ES-I3 (cell line): ENCODE measurements around the gene RNGTT.

Source experiments
- H3K36me3 ChIP-seq: 2 replicates; pipeline ENCODE4 v1.6.1; 2013; ENCODE audit warnings: mild to moderate bottlenecking, low read length, control low read depth, moderate library complexity; ENCODE audit not compliant: insufficient read depth
- H3K4me1 ChIP-seq: 2 replicates; pipeline ENCODE4 v1.6.1; 2013; ENCODE audit warnings: mild to moderate bottlenecking, control low read depth, low read length; ENCODE audit not compliant: insufficient read depth
- H3K9ac ChIP-seq: 2 replicates; pipeline ENCODE4 v1.6.1; 2013; ENCODE audit warnings: low read depth, mild to moderate bottlenecking, low read length, moderate library complexity
- H3K9me3 ChIP-seq: 2 replicates; pipeline ENCODE4 v1.6.1; 2013; ENCODE audit warnings: mild to moderate bottlenecking, low read length, moderate library complexity; ENCODE audit not compliant: control insufficient read depth, insufficient read depth

RNGTT gene

GRCh38 chr6:88577461-88577860 lies 386.0 kb downstream of the RNGTT start:
- Histone ChIP-seq H3K36me3 (no peaks in the 10 kb centered on the region), H3K9ac (no peak overlapping the region), H3K4me1 (no peaks in the 10 kb centered on the region), H3K9me3 (no peaks in the 10 kb centered on the region)

DNA sequence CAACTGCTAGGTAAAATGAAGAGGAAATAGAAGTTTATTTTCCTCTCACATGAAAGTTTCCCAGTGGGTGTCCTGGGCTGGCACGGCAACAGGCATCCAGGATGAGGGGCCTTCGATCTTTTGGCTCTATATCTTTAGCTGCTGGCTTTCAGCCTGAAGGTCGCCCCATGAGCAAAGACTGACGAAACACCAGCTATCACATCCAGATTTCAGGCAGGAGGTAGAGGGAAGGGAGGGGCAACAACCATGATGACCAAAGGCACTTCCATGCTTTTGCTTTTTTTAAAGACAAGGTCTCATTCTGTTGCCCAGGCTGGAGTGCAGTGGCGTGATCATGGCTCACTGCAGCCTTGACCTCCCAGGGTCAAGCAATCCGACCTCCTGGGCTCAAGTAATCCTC lies 387.9 kb downstream of the RNGTT start:
- Histone ChIP-seq H3K36me3 (no peaks in the 10 kb centered on the region), H3K9me3 (no peaks in the 10 kb centered on the region)

DNA sequence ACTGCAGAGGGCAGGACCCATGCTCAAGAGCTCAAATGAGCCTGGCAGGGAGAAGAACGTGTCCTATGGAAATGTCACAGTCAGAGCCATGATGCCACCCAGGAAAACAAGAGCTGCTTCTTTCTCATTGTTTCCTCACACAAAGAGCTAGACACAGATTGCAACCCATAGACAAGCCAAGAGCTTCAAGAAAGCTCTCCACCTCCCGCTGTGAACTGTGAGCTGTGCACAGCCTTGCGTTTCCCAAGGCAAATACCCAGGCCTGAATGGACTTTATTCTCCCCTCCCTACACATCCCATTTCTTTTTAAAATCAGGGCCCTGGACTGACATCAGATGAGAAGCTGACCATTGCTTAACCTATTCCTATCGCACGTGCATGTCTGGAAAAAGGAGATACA lies 388.8 kb downstream of the RNGTT start:
- Histone ChIP-seq H3K9ac (no peak overlapping the region), H3K36me3 (no peaks in the 10 kb centered on the region), H3K4me1 (no peaks in the 10 kb centered on the region), H3K9me3 (peaks cover 2% of the 10 kb centered on the region; the same call in 1 of the 2 replicates)

More for the DNA sequence above, 387.9 kb downstream of the RNGTT start:
- Histone ChIP-seq H3K4me1 (no peaks in the 10 kb centered on the region), H3K9ac (no peak overlapping the region)

- Histone ChIP-seq H3K36me3 (no peaks in the 10 kb centered on the region), H3K9ac (no peak overlapping the region), H3K9me3 (peaks cover 2% of the 10 kb centered on the region; the same call in 1 of the 2 replicates), H3K4me1 (no peaks in the 10 kb centered on the region)
Observed at GRCh38 chr6:88574031-88574430, 389.4 kb downstream of the RNGTT start.

DNA sequence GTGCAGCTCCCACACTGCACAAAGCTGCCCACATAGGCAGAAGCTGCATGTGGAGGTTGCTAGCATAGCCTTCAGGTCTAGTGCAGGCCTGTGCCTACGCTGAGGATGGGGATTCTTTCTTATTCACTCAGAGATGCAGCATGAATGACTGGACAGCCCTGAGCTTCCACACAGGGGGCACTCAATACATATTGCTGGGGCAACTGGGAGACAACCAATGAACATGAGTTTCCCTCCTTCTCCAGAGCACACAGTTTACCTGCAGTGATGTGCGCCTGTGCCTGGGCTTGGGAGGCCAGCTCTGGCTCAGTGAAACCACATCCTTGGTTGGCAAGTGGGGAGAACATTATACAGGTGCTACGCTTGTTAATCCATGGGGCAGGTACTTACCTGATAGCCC lies 389.9 kb downstream of the RNGTT start:
- H3K4me1 ChIP-seq, result no peaks in the 10 kb centered on the region
- H3K9me3 ChIP-seq, result peaks cover 2% of the 10 kb centered on the region; the same call in 1 of the 2 replicates
- H3K9ac ChIP-seq, result no peak overlapping the region
- no peaks in the 10 kb centered on the region for H3K36me3 ChIP-seq

- Histone ChIP-seq H3K36me3 (no peaks in the 10 kb centered on the region), H3K4me1 (no peaks in the 10 kb centered on the region), H3K9me3 (peaks cover 2% of the 10 kb centered on the region; the same call in 1 of the 2 replicates), H3K9ac (no peak overlapping the region)
Observed at GRCh38 chr6:88572449-88573139, 390.8 kb downstream of the RNGTT start.

GRCh38 chr6:88569959-88570358 lies 393.5 kb downstream of the RNGTT start:
- no peaks in the 10 kb centered on the region for H3K4me1 ChIP-seq
- no peaks in the 10 kb centered on the region for H3K36me3 ChIP-seq
- H3K9me3 ChIP-seq, result peaks cover 2% of the 10 kb centered on the region; the same call in 1 of the 2 replicates
- no peak overlapping the region for H3K9ac ChIP-seq

- Histone ChIP-seq H3K36me3 (no peaks in the 10 kb centered on the region), H3K9ac (no peak overlapping the region), H3K4me1 (no peaks in the 10 kb centered on the region), H3K9me3 (peaks cover 2% of the 10 kb centered on the region; the same call in 1 of the 2 replicates)
Observed at GRCh38 chr6:88567696-88568095, 395.7 kb downstream of the RNGTT start.

GRCh38 chr6:88566746-88567534 lies 396.5 kb downstream of the RNGTT start:
- H3K4me1 ChIP-seq, result no peaks in the 10 kb centered on the region
- H3K9me3 ChIP-seq, result peaks cover 2% of the 10 kb centered on the region; the same call in 1 of the 2 replicates
- H3K9ac ChIP-seq, result no peak overlapping the region
- H3K36me3 ChIP-seq, result no peaks in the 10 kb centered on the region

DNA sequence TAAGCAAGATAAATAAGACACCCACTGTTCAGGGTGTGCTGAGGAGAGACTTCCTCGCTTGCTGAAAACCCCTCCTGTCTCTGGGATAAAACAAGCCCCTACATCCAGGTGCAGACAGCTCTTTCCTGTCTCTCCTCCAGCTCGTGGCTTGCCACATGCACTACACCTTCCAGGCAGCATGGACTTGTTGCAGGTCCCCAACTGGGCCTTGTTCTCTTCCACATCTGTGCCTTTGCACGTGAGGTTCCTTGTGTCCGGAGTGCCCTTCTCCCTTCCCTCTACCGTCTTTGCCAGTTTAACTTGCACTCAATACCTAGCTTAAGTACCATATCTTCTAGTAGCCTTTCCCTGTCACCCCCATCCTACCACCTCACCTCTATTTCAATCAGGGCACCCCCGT lies 397.6 kb downstream of the RNGTT start:
- H3K4me1 ChIP-seq, result no peaks in the 10 kb centered on the region
- peaks cover 2% of the 10 kb centered on the region; the same call in 1 of the 2 replicates for H3K9me3 ChIP-seq
- H3K9ac ChIP-seq, result no peak overlapping the region
- H3K36me3 ChIP-seq, result no peaks in the 10 kb centered on the region

DNA sequence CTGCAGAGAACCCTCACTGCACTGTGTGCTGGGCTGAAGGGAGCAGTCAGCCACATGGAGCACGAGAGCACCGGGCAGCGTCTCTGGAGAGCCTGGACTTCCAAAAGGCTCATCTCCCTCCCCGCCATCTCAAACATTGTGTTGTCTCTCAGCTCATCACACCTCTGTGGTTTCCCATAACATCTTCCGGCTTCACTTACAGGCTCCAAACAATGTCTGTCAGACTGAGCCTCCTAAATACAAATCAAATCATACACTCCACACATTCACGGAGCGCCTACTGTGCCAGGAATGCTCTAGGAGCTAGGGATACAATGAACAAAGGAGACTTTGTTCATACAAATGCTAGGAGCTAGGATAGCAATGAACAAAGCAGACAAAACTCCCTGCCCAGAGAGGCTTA lies 398.0 kb downstream of the RNGTT start:
- H3K9me3 ChIP-seq, result peaks cover 2% of the 10 kb centered on the region; the same call in 1 of the 2 replicates
- H3K9ac ChIP-seq, result no peak overlapping the region
- H3K4me1 ChIP-seq, result no peaks in the 10 kb centered on the region
- H3K36me3 ChIP-seq, result no peaks in the 10 kb centered on the region

DNA sequence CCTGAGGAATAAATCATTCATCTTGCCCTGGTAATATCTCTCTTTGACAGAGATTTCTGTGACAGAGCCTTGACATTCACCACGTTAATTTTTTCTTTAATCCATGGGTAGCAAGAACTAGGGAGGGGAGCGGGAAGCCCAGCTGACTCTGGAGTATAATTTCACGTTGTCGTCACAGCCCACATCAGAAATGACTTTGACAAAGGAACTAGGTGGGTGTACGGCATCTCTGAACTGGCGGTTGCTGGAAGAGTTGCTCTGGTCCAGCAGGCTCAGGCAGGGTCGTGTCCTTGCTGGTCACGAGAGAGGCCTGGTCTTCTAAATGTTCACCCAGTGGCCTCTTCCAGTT lies 400.2 kb downstream of the RNGTT start:
- Histone ChIP-seq H3K36me3 (no peaks in the 10 kb centered on the region), H3K9ac (no peak overlapping the region), H3K4me1 (no peaks in the 10 kb centered on the region), H3K9me3 (no peaks in the 10 kb centered on the region)

- Histone ChIP-seq H3K4me1 (no peaks in the 10 kb centered on the region), H3K36me3 (no peaks in the 10 kb centered on the region), H3K9ac (no peak overlapping the region), H3K9me3 (no peaks in the 10 kb centered on the region)
Observed at GRCh38 chr6:88562353-88563276, 400.8 kb downstream of the RNGTT start.

- Histone ChIP-seq H3K9ac (no peak overlapping the region), H3K4me1 (no peaks in the 10 kb centered on the region), H3K9me3 (no peaks in the 10 kb centered on the region), H3K36me3 (no peaks in the 10 kb centered on the region)
Observed at GRCh38 chr6:88561954-88562315, 401.5 kb downstream of the RNGTT start.
